ENCODE measurements around the gene ZDHHC11B.

The ZDHHC11B gene

GRCh38 chr5:663436-664342 lies 120.8 kb downstream of the ZDHHC11B start:
- no peak for TF ChIP-seq CTCF (IDR thresholded peaks at IDR 0.05; ENCODE audit: insufficient read depth, low read length, poor library complexity, severe bottlenecking)
- peaks cover 13% of the 10 kb centered on the region for H3K36me3 ChIP-seq (ENCODE audit: control insufficient read depth, insufficient read depth, low read length)

GRCh38 chr5:662751-663435 lies 121.6 kb downstream of the ZDHHC11B start:
- DNase-seq (ENCODE audit: extremely low read depth, insufficient read length), result no peak
- Histone ChIP-seq H3K36me3 (ENCODE audit: control insufficient read depth, insufficient read depth, low read length) (peaks cover 16% of the 10 kb centered on the region), H3K4me3 (replicated peaks; ENCODE audit: low read depth, low read length) (no peak overlapping the region), H3K27me3 (replicated peaks; ENCODE audit: control insufficient read depth, insufficient read depth, low read length) (no peaks in the 10 kb centered on the region)
- TF ChIP-seq CTCF (IDR thresholded peaks at IDR 0.05; ENCODE audit: insufficient read depth, low read length, poor library complexity, severe bottlenecking), result no peak

More at GRCh38 chr5:663436-664342, 120.8 kb downstream of the ZDHHC11B start:
- Histone ChIP-seq H3K4me3 (replicated peaks; ENCODE audit: low read depth, low read length) (no peak overlapping the region), H3K27me3 (replicated peaks; ENCODE audit: control insufficient read depth, insufficient read depth, low read length) (no peaks in the 10 kb centered on the region)
- DNase-seq (ENCODE audit: extremely low read depth, insufficient read length), result no peak

- TF ChIP-seq CTCF (IDR thresholded peaks at IDR 0.05; ENCODE audit: insufficient read depth, low read length, poor library complexity, severe bottlenecking), result no peak
- H3K36me3 ChIP-seq (ENCODE audit: control insufficient read depth, insufficient read depth, low read length), result peaks cover 16% of the 10 kb centered on the region
- no peak for DNase-seq (ENCODE audit: extremely low read depth, insufficient read length)
These were observed 122.4 kb downstream of the ZDHHC11B start for GRCh38 chr5:661891-662750.

GRCh38 chr5:660491-661030 lies 124.0 kb downstream of the ZDHHC11B start:
- Histone ChIP-seq H3K4me3 (replicated peaks; ENCODE audit: low read depth, low read length) (no peak overlapping the region), H3K36me3 (ENCODE audit: control insufficient read depth, insufficient read depth, low read length) (peaks cover 14% of the 10 kb centered on the region), H3K27me3 (replicated peaks; ENCODE audit: control insufficient read depth, insufficient read depth, low read length) (no peaks in the 10 kb centered on the region)
- DNase-seq (ENCODE audit: extremely low read depth, insufficient read length), result no peak
- no peak for TF ChIP-seq CTCF (IDR thresholded peaks at IDR 0.05; ENCODE audit: insufficient read depth, low read length, poor library complexity, severe bottlenecking)

More at GRCh38 chr5:661891-662750, 122.4 kb downstream of the ZDHHC11B start:
- Histone ChIP-seq H3K4me3 (replicated peaks; ENCODE audit: low read depth, low read length) (no peak overlapping the region), H3K27me3 (replicated peaks; ENCODE audit: control insufficient read depth, insufficient read depth, low read length) (no peaks in the 10 kb centered on the region)
